GM19395 (cell line): ENCODE measurements around the gene B3GALNT2.
"Not testable (repeated sequence)": the region's sequence is repeated elsewhere in the genome, so short reads cannot be mapped to it uniquely, and the experiment has no call there.

ENCODE experiments used
- ATAC-seq: cut with Tn5 transposase; IDR thresholded peaks from one replicate; pipeline ENCODE4 v1.9.1; 2021; ENCODE audit warnings: mild to moderate bottlenecking, moderate library complexity; ENCODE audit not compliant: unreplicated experiment

Gene B3GALNT2

GRCh38 chr1:235504494-235505222 lies 406 bp upstream of the B3GALNT2 start:
- ATAC-seq, result peak; percentile 87

- peak; percentile 15 for ATAC-seq
Measured at GRCh38 chr1:235503403-235504121, 690 bp downstream of the B3GALNT2 start.

- no peak for ATAC-seq
Measured at GRCh38 chr1:235502601-235503402, 1.4 kb downstream of the B3GALNT2 start.

- no peak for ATAC-seq
Measured at GRCh38 chr1:235500971-235501540, 3.2 kb downstream of the B3GALNT2 start.

- ATAC-seq, result no peak
Measured at GRCh38 chr1:235495551-235495950, 8.7 kb downstream of the B3GALNT2 start.

GRCh38 chr1:235495030-235495429 lies 9.2 kb downstream of the B3GALNT2 start:
- ATAC-seq, result no peak

GRCh38 chr1:235494531-235494930 lies 9.7 kb downstream of the B3GALNT2 start:
- no peak for ATAC-seq

- no peak for ATAC-seq
Measured at GRCh38 chr1:235491644-235492043, 12.6 kb downstream of the B3GALNT2 start.

GRCh38 chr1:235486321-235486720 lies 17.9 kb downstream of the B3GALNT2 start:
- no peak for ATAC-seq

GRCh38 chr1:235485558-235485957 lies 18.7 kb downstream of the B3GALNT2 start:
- no peak for ATAC-seq

GRCh38 chr1:235483090-235483489 lies 21.2 kb downstream of the B3GALNT2 start:
- no peak for ATAC-seq

- no peak for ATAC-seq
Measured at GRCh38 chr1:235473806-235474205, 30.4 kb downstream of the B3GALNT2 start.

- no peak for ATAC-seq
Measured at GRCh38 chr1:235470741-235471439, 33.4 kb downstream of the B3GALNT2 start.

GRCh38 chr1:235469897-235470296 lies 34.4 kb downstream of the B3GALNT2 start:
- ATAC-seq, result not testable (repeated sequence)

GRCh38 chr1:235468970-235469369 lies 35.3 kb downstream of the B3GALNT2 start:
- ATAC-seq, result no peak

- ATAC-seq, result no peak
Measured at GRCh38 chr1:235468004-235468403, 36.2 kb downstream of the B3GALNT2 start.

GRCh38 chr1:235465066-235465465 lies 39.2 kb downstream of the B3GALNT2 start:
- no peak for ATAC-seq

GRCh38 chr1:235462832-235463231 lies 41.4 kb downstream of the B3GALNT2 start:
- not testable (repeated sequence) for ATAC-seq

- no peak for ATAC-seq
Measured at GRCh38 chr1:235461954-235462353, 42.3 kb downstream of the B3GALNT2 start.

- ATAC-seq, result no peak
Measured at GRCh38 chr1:235460770-235461169, 43.5 kb downstream of the B3GALNT2 start.

GRCh38 chr1:235457856-235458255 lies 46.4 kb downstream of the B3GALNT2 start:
- ATAC-seq, result not testable (repeated sequence)
